ENCODE results near the gene PHPT1.
"Not testable (repeated sequence)": the region's sequence is repeated elsewhere in the genome, so short reads cannot be mapped to it uniquely, and the experiment has no call there.

Gene PHPT1

DNA sequence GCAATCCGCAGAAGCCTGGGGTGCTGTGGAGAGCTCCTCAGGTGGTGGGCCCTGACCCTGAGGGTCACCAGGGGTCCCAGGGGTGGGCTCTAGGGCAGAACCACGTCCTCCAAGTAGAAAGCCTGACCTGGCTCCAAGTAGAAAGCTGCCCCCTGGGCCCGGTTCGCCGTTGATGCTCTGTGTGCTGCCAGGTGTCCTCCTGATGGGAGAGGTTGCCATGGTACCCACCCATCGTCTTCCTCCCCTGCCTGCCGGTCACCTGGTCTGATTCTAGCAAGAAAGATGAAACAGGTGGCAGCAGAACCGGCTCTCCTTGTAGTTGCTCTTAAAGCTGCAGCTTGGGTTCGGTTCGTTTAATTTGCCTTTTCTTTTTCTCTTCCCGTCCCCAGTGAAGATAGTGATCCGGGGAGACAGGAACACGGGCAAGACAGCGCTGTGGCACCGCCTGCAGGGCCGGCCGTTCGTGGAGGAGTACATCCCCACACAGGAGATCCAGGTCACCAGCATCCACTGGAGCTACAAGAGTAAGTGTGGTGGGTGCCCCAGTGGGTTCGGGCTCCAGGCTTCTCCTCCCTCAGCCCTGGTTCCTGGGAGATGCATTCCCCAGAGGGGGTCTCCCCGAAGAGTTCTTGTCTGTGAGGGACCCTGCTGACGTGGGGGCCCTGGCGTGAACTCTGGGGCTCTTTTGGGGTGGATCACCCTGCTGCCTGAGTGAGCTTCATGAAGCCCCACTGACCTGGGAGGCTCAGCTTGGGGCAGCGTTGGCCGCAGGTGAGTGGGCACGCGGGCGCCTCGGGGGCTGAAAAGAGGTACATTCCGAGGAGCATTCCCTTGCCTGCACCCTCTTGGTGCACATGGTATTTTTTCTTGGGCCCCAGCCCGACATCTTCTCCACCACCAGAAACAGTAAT lies 25.8 kb upstream of the PHPT1 start:
- no peak for DNase-seq

DNA sequence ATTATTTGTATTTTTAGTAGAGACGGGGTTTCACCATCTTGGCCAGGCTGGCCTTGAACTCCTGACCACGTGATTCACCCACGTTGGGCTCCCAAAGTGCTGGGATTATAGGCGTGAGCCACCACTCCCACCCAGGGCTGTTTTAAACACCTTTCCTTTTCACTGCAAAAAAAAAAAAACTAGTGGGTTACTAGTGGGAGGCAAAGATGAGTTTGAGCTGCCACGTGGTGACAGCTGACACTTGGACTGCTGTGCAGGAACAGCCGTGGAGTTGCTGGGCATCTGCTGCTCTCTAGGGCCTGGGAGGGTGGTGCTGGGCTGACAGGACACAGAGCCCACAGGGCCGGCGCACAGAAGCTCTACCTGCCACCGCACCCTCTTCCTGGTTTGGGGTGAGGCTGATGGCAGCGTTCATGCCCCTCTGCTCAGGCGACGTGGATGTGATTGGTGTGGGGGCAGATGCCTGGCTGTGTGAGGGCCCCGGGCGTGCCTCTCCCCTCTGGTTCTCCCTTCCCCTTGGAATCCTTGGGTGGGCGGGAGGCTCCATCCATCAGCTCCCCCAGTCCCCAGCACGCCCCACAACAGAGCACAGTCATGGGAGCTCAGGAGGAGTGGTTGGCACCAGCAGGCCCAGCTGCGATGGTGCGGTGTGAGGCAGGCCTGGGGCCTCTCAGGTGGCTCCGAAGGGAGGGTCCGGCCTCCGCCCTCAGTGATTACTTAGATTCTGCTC lies 24.5 kb upstream of the PHPT1 start:
- no peak for DNase-seq

DNA sequence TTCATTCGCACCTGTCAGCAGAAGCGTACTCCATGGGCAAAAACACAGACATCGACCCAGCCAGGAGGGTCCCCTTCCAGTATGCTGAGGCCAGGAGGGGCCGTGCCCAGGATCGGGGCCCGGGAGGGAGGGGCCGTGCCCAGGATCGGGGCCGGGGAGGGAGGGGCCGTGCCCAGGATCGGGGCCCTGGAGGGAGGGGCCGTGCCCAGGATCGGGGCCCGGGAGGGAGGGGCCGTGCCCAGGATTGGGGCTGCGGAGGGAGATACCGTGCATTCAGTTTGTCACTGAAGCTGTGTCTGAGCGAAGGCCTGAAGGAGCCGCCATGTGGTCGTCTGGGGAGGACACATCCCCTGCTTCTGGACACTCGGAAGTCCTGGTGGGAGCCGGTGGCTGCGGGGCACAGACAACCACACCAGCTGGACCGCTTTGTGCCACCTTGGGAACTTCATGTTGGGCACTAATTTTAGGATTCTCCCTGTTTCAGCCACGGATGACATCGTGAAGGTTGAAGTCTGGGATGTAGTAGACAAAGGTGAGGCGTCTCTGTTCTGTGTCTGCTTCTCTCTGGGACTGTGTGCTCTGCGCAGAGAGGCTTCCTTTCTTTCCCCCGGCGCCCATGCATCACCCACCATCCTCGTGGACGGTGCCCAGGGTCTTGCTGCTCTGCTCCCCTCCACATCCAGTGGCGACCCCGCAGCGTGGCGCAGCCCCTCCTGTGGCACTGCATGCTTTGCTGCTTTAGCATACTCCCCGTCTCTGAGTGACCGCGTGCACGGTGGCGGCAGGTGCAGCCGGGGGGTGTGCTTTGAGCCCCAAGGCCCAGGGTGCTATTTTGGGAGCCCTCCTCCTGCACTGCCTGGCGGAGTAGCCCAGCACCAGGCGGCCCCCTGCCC lies 23.7 kb upstream of the PHPT1 start:
- no peak for DNase-seq

DNA sequence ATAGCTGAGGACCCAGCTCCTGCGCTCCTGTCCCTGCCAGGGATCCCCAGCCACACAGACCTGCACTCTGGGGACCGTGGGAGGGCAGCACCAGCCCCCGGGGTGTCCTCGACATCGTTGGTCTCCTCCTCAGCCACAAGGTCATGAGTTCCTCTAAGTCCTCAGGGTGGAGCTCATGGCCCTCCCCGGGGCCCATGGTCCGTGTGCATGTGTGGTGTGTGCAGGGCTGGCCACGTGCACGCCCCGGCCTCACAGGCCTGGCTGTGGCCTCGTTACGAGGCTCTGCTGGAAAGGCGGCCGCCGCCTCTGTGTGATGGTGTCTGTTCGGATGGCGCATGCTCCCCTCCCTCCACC lies 23.0 kb upstream of the PHPT1 start:
- DNase-seq: no peak

DNA sequence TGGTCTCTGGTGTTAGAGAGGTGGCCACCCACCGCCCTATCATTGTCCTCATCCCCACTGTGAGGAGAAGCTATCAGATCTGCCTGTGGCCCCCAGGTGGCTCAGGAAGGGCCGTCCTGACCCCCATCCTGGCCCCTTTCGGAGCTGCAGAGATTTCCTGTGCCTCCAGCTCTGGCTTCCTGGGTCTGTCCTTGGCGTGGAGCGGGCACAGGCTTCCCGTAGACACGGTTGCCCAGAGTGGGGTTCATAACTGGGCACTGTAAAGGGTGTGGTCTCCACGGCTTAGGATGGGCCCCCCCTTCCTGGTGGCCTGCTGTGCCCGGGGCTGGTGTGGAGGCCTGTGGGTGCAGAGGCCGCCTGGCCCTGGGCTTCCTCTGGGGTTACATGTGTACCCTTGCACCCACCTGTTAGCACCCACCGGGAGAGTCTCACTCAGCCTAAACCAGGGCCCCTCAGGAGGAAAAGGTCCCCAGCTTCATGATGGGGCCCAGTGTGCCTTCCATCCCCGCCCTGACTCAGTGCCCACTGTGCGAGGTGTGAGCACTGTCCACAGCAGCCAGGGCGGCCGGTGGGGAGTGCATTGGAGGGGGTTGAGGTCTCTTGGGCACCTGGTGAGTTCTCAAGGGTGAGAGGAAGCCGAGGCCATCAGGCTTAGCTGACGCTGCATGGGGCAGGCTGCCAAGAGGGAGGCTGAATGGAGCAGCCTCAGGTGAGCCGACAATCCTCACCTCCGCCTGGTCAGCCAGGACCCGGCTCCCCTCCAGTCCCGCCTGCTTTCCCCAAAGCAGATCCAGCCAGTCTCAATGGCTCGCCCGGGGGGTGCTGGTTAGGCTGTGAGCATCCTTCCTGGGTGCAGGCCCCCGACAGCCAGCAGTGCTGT lies 22.3 kb upstream of the PHPT1 start:
- DNase-seq: no peak

DNA sequence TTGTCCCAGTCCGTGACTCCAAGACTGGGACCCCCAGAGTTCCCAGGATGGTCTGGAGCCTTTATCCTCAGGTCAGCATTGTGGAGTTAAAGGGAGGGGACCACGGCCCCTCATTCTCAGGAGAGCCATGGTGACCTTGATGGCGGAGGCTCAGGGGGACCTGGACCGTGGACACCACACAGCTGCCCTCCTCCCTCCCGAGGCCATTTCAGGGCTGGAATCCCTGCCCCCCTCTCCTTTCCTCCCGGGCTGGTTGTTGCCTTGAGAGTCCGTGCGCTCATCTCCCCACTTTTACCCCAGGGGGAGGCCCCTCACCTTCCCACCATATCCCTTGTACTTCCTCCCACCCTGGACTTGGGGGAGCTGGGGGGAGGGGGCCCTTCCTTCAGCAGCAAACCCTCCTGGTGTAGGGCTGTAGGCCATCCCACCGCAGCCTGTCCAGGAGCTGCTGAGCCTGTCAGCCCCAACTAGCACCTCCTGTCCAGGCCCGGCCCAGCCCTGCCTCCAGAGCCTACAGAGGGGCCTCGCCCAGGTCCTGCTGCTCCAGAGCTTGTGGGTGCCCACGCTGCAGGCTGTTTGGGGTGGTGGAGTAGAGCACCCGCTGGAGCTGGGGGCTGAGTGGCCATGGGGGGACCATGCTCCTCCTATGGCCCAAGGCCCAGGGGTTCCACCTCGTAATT lies 21.3 kb upstream of the PHPT1 start:
- no peak for DNase-seq

DNA sequence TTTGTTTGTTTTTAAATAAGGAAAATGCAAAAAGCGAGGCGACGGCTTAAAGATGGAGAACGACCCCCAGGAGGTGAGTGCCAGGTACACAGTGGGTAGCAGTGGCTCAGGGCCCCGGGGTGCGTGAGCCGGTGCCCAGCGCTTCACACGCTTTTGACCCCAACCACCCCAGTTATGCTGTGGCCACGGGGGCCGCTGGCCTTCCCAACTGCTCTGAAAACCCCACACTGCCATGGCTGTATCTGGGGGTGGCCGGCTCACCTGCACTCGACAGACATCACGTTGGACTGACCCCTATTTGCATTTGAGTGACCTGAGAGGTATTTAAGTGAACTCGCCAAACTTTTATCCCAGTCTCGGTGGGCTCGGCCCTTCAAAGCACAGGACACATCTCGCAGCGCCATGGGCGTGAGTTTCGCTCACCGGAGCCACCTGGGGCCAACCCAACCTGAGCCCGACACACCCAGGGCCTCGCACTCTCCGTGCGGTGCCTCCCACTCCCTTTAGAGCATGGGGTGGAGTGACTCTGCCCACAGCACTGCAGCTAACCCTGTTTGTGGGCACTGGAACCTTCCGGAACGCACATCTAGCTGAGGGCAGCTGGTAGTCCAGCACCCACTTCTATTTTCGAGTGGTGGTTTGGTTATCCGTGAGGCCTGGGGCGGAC lies 20.6 kb upstream of the PHPT1 start:
- DNase-seq: no peak

DNA sequence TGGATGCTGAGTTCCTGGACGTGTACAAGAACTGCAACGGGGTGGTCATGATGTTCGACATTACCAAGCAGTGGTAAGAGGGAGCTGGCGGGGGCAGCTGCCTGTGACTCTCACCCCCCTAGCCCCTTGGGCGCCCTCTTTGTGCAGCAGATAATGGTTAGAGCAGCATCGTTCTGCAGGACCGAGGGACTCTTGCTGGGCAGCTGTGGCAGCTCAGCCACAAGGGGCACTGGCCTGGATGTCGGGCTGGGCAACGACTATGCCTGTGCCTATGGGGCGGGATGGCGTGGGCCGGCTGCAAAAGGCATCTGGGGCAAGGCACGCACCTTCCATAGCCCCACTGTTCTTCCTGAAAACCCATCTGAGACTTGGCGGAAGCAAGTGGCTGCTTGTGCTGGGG lies 19.8 kb upstream of the PHPT1 start:
- DNase-seq: no peak

DNA sequence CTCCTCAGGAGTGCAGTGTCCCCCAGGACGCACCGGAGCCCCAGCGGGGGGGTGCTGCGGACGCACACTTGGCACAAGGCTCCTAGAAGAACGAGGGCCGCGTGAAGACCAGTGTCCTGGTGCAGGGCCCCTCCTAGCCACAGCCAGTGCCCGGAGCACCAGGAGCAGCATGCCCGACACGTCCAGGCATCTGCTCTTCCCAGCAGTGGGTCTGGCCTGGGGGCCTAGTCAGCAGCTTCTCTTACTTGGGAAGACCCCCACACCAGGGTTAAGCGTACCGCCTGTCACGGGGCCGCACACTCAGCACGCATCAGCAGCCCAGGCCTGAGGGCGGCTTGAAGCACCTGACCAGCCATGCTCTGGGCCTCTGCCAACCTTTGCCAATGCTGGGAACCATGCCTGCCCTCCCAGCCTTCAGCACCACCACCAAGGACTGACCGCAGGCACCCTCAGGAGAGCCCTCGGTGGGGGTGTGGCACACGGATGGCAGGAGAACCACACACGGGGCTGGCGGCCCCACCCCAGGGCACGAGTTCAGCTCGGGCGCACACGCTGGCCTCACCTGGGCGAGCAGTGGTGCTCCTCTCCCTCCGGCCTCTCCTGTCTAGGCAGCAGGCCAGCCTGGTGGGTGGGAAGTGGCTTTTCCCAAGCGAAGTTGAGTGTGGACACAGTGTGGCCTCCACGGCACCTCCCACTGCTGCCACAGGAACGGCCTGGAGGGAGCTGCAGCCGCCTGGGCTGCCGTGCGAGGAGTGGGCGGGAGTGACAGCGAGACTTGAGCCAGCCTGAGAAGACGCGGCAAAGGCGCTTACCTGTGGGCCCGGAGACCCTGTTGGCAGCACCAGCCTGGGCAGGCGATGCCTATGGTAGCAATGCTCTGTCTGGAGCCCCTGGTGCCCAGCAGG lies 19.0 kb upstream of the PHPT1 start:
- DNase-seq: no peak

DNA sequence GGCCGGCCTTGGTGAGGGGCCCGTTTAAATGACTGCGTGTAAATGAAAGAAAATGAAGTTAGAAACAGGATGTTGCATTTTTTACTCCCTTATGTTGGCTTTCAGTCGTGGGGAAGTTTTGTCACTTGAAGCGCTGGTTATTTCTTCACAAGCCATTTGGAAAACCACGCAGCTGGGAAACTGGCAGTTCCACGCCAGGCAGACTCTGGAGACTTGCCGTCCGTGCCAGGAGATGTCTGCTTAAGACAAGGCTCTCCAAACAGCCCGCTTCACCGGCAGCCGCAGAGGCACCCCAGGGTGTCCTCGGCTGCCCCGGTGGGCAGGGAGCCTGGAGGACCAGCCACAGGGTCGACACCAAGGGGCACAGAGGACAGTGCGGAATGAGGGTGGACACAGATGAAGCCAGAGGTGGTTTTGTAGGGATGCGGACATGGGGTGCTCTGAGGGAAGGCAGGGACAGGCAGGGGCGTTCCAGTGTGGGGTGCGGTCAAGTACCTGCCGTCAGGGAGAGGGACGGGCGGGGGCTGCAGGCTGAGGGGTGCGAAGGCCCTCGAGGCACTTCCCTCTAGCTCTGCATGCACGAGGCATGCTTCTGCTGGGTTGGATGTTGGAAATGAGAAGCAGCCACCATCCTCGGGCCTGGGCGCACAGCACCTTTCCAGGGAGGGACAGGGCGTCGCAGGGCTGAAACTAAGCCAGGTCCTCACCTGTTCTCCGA lies 18.0 kb upstream of the PHPT1 start:
- no peak for DNase-seq

DNA sequence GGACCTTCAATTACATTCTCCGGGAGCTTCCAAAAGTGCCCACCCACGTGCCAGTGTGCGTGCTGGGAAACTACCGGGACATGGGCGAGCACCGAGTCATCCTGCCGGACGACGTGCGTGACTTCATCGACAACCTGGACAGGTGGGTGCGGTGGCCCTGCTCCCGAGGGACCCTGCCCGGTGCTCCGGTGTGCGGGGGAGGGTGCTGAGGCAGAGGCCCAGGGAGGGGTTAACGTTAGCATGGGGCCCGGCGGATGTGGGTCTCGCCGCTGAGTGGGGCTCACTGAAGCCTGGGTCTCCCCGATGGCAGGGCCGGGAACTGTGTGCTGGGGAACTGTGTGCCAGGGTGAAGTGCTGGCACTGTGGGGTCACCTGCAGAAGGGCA lies 17.5 kb upstream of the PHPT1 start:
- no peak for DNase-seq

DNA sequence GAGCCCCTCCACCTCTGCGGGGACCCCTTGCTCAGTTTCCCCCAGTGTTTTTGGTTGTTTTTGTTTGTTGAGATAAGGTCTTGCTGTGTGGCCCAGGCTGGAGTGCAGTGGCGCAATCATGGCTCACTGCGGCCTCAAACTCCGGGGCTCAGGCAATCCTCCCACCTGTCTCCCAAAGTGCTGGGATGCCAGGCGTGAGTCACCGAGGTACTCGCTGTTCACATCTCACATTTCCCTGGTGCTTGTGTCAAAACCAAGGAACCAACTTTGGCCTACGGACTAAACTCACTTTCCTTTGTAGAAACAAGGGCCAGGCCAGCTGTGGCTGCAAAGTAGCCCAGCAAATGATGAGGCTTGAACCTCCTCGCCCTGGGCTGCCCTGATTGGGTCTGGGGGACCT lies 16.6 kb upstream of the PHPT1 start:
- no peak for DNase-seq

DNA sequence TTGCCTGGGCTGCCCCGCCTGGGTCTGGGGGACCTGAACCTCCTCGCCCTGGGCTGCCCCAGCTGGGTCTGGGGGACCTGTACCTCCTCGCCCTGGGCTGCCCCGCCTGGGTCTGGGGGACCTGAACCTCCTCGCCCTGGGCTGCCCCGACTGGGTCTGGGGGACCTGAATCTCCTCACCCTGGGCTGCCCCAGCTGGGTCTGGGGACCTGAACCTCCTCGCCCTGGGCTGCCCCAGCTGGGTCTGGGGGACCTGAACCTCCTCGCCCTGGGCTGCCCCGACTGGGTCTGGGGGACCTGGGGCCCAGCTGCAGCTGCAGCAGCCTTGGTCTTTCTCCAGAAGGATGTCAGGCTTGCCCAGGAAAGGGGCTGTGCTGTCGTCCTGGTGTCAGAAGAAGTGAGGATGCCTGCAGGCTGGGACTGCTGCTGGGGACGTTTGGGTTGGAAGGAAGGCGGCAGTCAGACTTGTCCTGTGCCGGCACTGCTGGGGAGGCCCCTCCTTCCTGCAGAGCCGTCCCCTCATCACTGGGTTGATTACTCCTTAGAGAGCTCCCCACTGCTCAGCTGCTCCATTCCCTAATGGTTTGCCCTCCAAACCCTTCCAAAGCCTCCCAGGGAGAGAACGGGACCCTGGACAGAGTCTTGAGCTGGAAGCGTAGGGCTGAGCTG lies 15.7 kb upstream of the PHPT1 start:
- DNase-seq: not testable (repeated sequence)

DNA sequence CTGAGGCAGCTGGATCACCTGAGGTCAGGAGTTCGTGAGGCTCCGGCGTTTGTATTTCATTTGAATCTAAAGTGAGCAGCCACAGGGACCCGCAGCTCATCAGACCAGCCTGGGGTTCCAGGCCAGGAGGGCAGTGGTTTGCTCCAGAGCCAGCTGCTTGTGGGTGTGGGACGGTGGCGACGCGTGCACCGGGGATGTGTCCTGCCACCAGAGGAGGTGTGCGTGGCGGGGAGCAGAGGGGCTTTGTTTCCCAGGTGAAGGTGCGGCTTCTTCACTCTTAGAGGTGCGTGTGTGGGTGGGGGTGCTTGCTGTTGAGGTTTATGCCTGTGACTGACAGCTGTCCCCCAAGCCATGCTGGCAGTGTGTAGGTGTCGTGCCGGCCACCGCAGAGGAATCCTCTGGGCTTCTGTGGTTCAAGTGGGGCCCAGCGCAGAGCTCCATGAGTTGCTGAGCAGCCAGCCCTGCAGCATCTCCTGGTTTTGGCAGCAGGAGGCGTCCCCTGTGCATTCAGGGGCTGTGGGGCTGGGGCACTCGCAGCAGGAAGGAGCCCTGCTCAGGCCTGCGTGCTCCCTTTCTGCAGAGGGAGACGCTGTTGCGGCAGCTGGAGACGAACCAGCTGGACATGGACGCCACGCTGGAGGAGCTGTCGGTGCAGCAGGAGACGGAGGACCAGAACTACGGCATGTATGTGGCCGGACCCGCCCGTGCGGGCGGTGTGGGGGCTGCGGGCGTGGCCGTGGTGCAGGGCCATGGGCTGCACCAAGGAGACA lies 13.9 kb upstream of the PHPT1 start:
- DNase-seq: no peak

DNA sequence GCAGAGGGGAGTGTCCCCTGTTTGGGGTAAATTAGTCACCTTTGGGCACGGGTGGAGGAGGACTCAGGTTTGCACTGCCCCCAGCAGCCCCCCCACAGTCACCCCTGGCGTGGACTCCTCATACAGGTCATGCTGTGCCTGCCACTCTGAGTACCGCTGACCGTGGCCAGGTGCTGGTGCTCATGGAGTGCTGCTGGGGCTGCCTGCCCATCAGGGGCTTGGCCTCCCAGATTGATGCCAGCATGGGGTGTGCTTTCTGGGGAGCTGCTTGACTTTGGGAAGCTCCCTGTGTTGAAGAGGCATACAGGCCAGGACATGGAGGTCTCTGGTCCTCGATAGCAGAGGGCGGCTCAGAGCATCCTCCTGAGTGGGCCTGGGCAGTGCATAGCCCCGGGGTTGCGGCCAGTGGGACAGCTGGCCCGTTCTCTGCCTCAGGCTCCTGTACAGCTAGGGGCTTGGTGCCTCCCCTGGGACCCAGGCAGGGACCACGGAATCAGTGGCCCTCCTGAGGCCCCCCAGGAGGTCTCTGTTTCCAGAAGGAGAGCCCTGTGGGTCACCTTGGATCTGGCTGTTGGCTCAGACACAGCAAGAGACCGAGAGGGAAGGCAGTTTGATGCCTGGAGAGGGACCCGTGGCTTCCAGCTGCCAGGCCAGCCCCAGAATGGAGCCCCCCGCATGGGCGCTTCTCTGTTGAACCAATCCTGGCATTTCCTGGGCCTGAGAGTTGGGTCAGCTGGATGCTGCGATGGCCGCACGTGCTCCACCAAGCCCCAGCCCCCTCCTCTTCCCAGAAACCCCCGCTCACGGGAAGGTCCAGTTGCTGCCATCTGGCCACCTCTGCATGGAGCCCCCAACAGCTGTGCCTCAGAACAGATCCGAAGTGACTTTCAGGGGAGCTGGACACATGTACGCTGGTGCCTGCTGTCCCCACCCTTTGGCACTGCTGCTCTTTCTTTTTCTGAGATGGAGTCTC lies 13.0 kb upstream of the PHPT1 start:
- DNase-seq: no peak

DNA sequence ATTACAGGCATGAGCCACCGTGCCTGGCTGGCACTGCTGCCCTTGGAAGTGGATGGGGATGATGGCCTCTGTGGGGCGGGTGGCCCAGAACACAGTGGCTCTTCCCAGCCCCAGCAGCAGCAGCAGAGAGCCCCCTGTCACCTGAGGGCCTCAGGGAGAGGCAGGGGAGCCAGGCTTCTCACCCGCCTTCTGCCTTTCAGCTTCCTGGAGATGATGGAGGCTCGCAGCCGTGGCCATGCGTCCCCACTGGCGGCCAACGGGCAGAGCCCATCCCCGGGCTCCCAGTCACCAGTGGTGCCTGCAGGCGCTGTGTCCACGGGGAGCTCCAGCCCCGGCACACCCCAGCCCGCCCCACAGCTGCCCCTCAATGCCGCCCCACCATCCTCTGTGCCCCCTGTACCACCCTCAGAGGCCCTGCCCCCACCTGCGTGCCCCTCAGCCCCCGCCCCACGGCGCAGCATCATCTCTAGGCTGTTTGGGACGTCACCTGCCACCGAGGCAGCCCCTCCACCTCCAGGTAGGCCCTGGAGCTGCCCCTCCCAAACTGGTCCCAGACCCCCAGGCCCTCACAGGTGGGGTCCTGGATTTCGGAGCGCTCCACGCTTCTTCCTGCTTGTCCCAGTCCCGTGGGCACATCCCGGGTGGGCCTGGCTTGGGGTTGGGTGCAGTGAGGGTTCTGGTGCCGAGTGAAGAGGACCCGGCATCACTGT lies 11.9 kb upstream of the PHPT1 start:
- DNase-seq: no peak

Measured in CD4-positive, alpha-beta T cell treated with Interferon alpha-2 for 1 hour (primary cell).